ENCODE results near the gene HOXA5. TPM values are rescaled to one million over a fixed set of nuclear protein-coding genes. Genes with fewer than 3 reads are reported as not detected.

HOXA5 gene
- total and polyA plus RNA-seq, 10 of the 15 experiments (the other 5 are each of a cell fraction or from before 2014, with no cell fraction given) = 0.05 to 0.13 TPM; not detected in 8

DNA sequence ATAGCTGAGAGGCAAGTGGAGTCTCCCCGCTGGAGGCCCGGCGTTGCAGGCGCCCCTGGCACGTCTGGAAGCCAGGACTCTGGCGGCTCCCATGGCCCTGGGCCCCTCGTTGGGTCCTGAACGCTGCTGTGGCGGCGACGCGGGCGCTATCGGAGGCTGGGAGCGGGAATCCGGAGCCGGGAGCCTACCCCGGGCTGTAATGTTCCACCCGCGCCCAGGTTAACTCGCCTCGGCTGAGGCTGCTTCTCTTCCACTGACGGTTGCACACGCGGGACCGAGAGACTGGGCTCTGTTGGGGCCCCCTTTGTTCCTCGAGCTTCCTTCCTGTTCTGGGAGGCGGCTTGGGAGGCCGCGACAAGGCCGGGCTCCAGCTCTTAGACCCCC is 1.3 kb upstream of the HOXA5 start:
- H2AFZ ChIP-seq (ENCODE audit: control insufficient read depth, low read depth, low read length) = no peak overlapping the region
- peaks cover 8 to 18% of the 10 kb centered on the region in 2 experiments; a peak in 3 of 4 replicates for H3K27me3 ChIP-seq (replicated peaks in 1 of 2; ENCODE audit: control insufficient read depth in 2 of 2, insufficient read depth in 2 of 2, low read length in 1 of 2)
- ATAC-seq = no peak
- SMC1A ChIA-PET (ENCODE audit: uncharacterized antibody, unreplicated experiment) = no interaction called here
- POLR2A ChIA-PET = no interaction called here
- DNase-seq (ENCODE audit: low read depth, low spot score) = no peak
- TF ChIP-seq ASH2L (IDR thresholded peaks at IDR 0.05; ENCODE audit: borderline replicate concordance, low read depth) (no peak), SREBF2 (IDR thresholded peaks at IDR 0.05; ENCODE audit: low read length) (no peak), NR2F1 (conservative IDR thresholded peaks at IDR 0.05) (no peak), YY1 (IDR thresholded peaks at IDR 0.05; ENCODE audit: low read depth, low read length) (no peak), JUNB (IDR thresholded peaks at IDR 0.05) (no peak), PAX8 (IDR thresholded peaks at IDR 0.05) (no peak), STAT1 (conservative IDR thresholded peaks at IDR 0.05) (no peak), TARDBP (IDR thresholded peaks at IDR 0.05; ENCODE audit: borderline replicate concordance) (no peak)
- H3K9ac ChIP-seq (ENCODE audit: control insufficient read depth, insufficient read depth, low read length) = no peak overlapping the region
- RAD21 ChIA-PET (ENCODE audit: unreplicated experiment) = no interaction called here
- H3K79me2 ChIP-seq (ENCODE audit: control insufficient read depth, insufficient read depth, low read length) = no peaks in the 10 kb centered on the region
- 81% methylated on average over 31 of the region's 31 CpGs for WGBS (ENCODE audit: insufficient coverage, insufficient replicate concordance, low lambda C conversion rate, missing lambda C conversion rate)
- H3K9me3 ChIP-seq (replicated peaks; ENCODE audit: control insufficient read depth, insufficient read depth, low read length) = no peaks in the 10 kb centered on the region; the same call in 2 of the 3 replicates
- H3K4me3 ChIP-seq = no peak overlapping the region
- CTCF ChIA-PET = no interaction called here
- in situ Hi-C loops (cut with MboI) = no loop called here
- no peaks in the 10 kb centered on the region for H3K4me1 ChIP-seq (ENCODE audit: control insufficient read depth, insufficient read depth, low read length)
- no peak overlapping the region for H3K4me2 ChIP-seq (ENCODE audit: control insufficient read depth, insufficient read depth)
- BruUV-seq (replicated peaks) = no TSS peak
- no peak for FAIRE-seq
- intact Hi-C loops (cut with micrococcal nuclease; ENCODE audit: unreplicated experiment) = no loop called here
- H4K20me1 ChIP-seq (ENCODE audit: control insufficient read depth, insufficient read depth) = no peaks in the 10 kb centered on the region
- no peaks in the 10 kb centered on the region for H3K36me3 ChIP-seq (ENCODE audit: control insufficient read depth in 2 of 2, insufficient read depth in 2 of 2, low read length in 1 of 2)
- H3K27ac ChIP-seq (ENCODE audit: control insufficient read depth, insufficient read depth) = no peak overlapping the region

GRCh38 chr7:27143950-27144780 is 684 bp upstream of the HOXA5 start:
- Histone ChIP-seq H3K4me3 (no peak overlapping the region), H3K27ac (ENCODE audit: control insufficient read depth, insufficient read depth) (no peak overlapping the region), H3K36me3 (ENCODE audit: control insufficient read depth in 2 of 2, insufficient read depth in 2 of 2, low read length in 1 of 2) (no peaks in the 10 kb centered on the region), H3K79me2 (ENCODE audit: control insufficient read depth, insufficient read depth, low read length) (no peaks in the 10 kb centered on the region), H3K4me2 (ENCODE audit: control insufficient read depth, insufficient read depth) (no peak overlapping the region), H4K20me1 (ENCODE audit: control insufficient read depth, insufficient read depth) (no peaks in the 10 kb centered on the region), H2AFZ (ENCODE audit: control insufficient read depth, low read depth, low read length) (no peak overlapping the region), H3K9ac (ENCODE audit: control insufficient read depth, insufficient read depth, low read length) (no peak overlapping the region), H3K9me3 (replicated peaks; ENCODE audit: control insufficient read depth, insufficient read depth, low read length) (no peaks in the 10 kb centered on the region; the same call in 2 of the 3 replicates), H3K4me1 (ENCODE audit: control insufficient read depth, insufficient read depth, low read length) (no peaks in the 10 kb centered on the region), H3K27me3 (replicated peaks in 1 of 2; ENCODE audit: control insufficient read depth in 2 of 2, insufficient read depth in 2 of 2, low read length in 1 of 2) (peaks cover 8 to 18% of the 10 kb centered on the region in 2 experiments; a peak in 3 of 4 replicates)
- WGBS (ENCODE audit: insufficient coverage, insufficient replicate concordance, low lambda C conversion rate, missing lambda C conversion rate) = 63% methylated on average over 40 of the region's 40 CpGs
- ChIA-PET POLR2A (no interaction called here), SMC1A (ENCODE audit: uncharacterized antibody, unreplicated experiment) (no interaction called here), CTCF (no interaction called here), RAD21 (ENCODE audit: unreplicated experiment) (no interaction called here)
- in situ Hi-C loops (cut with MboI) = no loop called here
- BruUV-seq (replicated peaks) = no TSS peak
- FAIRE-seq = no peak
- intact Hi-C loops (cut with micrococcal nuclease; ENCODE audit: unreplicated experiment) = no loop called here
- no peak for ATAC-seq
- TF ChIP-seq NFYA (IDR thresholded peaks at IDR 0.05; ENCODE audit: borderline replicate concordance, low read depth, low read length) (no peak), SMAD1 (IDR thresholded peaks at IDR 0.05; ENCODE audit: low read depth, partially characterized antibody) (no peak), GABPA (IDR thresholded peaks at IDR 0.05; ENCODE audit: low read depth) (no peak), CREB1 (IDR thresholded peaks at IDR 0.05; ENCODE audit: low read depth) (no peak), MYB (IDR thresholded peaks at IDR 0.05; ENCODE audit: borderline replicate concordance, low read depth, low read length) (no peak), SRF (IDR thresholded peaks at IDR 0.05; ENCODE audit: low read depth in 2 of 2, low read length in 2 of 2) (no peak), MXI1 (IDR thresholded peaks at IDR 0.05; ENCODE audit: low read depth, low read length) (no peak), CBFB (IDR thresholded peaks at IDR 0.05; ENCODE audit: low read depth) (no peak), RBBP5 (conservative IDR thresholded peaks at IDR 0.05) (no peak), YBX1 (IDR thresholded peaks at IDR 0.05) (no peak)
- DNase-seq (ENCODE audit: low read depth, low spot score) = no peak
